AG04449 (cell line): ENCODE results near the gene TTC24.

Experiments
- CTCF ChIA-PET: fragments of 350-600 bp; formaldehyde crosslinking; extraction: SDS; loops from one replicate; lab custom pipeline; 2021; ENCODE audit warnings: antibody characterized with exemption; lab: Yijun Ruan, JAX
- POLR2A ChIA-PET: fragments of 400-600, 350-600 bp; formaldehyde crosslinking; extraction: SDS; loops from one replicate; lab custom pipeline; 2020; ENCODE audit warnings: antibody characterized with exemption, inconsistent platforms; lab: Yijun Ruan, JAX
- DNase-seq: peaks from one replicate; pipeline ENCODE4 v3.0.0-alpha.2; 2010; ENCODE audit warnings: low read depth, low spot score
- H3K4me3 ChIP-seq: 2 replicates; pipeline ENCODE4 v1.5.1; 2011; ENCODE audit warnings: low read depth, mild to moderate bottlenecking, control low read depth, low read length
- CTCF ChIP-seq: IDR thresholded peaks from one replicate; pipeline ENCODE4 v1.5.1; 2011; ENCODE audit warnings: mild to moderate bottlenecking, moderate library complexity, low read length, control low read depth, inconsistent platforms; ENCODE audit not compliant: insufficient read depth; ENCODE audit errors: missing control alignments

Gene TTC24

GRCh38 chr1:156579472-156579871 is at the start of gene TTC24:
Gene TTC24 (plus strand): TSS chr1:156579723. CDS start chr1:156581365, 1,642 bp downstream.
- ChIA-PET CTCF (interaction anchor here (0.6 to 4.5 kb wide), 8 partner anchors 9 to 80 kb away, joined by 3 to 31 read pairs (median 8); partner anchors contain the start of gene IQGAP3), POLR2A (no interaction called here)
- no peak for TF ChIP-seq CTCF
- no peak for DNase-seq
- H3K4me3 ChIP-seq = no peak within 1 kb of the TSS

GRCh38 chr1:156530006-156530405 is 49.5 kb upstream of the TTC24 start:
- POLR2A ChIA-PET = no interaction called here
- no peak for TF ChIP-seq CTCF
- CTCF ChIA-PET = interaction anchor here (0.7 to 1.9 kb wide), 2 partner anchors 40 to 147 kb away, joined by 4 read pairs; no protein-coding TSS in a partner anchor
- H3K4me3 ChIP-seq = no peak overlapping the region
- no peak for DNase-seq

GRCh38 chr1:156532374-156532773 is 47.1 kb upstream of the TTC24 start:
- no peak for TF ChIP-seq CTCF
- ChIA-PET CTCF (interaction anchor here (0.6 to 1.7 kb wide), 3 partner anchors 15 to 76 kb away, joined by 3 to 5 read pairs (median 5); no protein-coding TSS in a partner anchor), POLR2A (no interaction called here)

GRCh38 chr1:156533568-156534220 is 45.8 kb upstream of the TTC24 start:
- ChIA-PET POLR2A (interaction anchor here (1.0 kb wide), 1 partner anchor 29 kb away, joined by 4 read pairs; no protein-coding TSS in a partner anchor), CTCF (interaction anchor here (1.6 kb wide), 1 partner anchor 16 kb away, joined by 5 read pairs; no protein-coding TSS in a partner anchor)
- no peak overlapping the region for H3K4me3 ChIP-seq
- DNase-seq = no peak
- no peak for TF ChIP-seq CTCF

More at GRCh38 chr1:156532374-156532773, 47.1 kb upstream of the TTC24 start:
- no peak overlapping the region for H3K4me3 ChIP-seq
- DNase-seq = no peak

- H3K4me3 ChIP-seq = no peak overlapping the region
- no peak for DNase-seq
- no peak for TF ChIP-seq CTCF
- ChIA-PET CTCF (interaction anchor here (1.0 kb wide), 1 partner anchor 88 kb away, joined by 3 read pairs; no protein-coding TSS in a partner anchor), POLR2A (no interaction called here)
These were observed 45.0 kb upstream of the TTC24 start for GRCh38 chr1:156534424-156535060.

- no peak for TF ChIP-seq CTCF
- POLR2A ChIA-PET = no interaction called here
- H3K4me3 ChIP-seq = no peak overlapping the region
- no peak for DNase-seq
- CTCF ChIA-PET = interaction anchor here (1.7 kb wide), 1 partner anchor 29 kb away, joined by 4 read pairs; no protein-coding TSS in a partner anchor
These were observed 42.5 kb upstream of the TTC24 start for GRCh38 chr1:156537027-156537426.
